Measurements from ENCODE around the gene MAP4K4.

The MAP4K4 gene

GRCh38 chr2:101790857-101791256 is 93.3 kb downstream of the MAP4K4 start:
- no peak for DNase-seq (ENCODE audit: low read depth)

- no peak for DNase-seq (ENCODE audit: low read depth)
Observed at GRCh38 chr2:101792208-101792607, 94.7 kb downstream of the MAP4K4 start.

- DNase-seq (ENCODE audit: low read depth): no peak
Observed at GRCh38 chr2:101793277-101793969, 95.9 kb downstream of the MAP4K4 start.

GRCh38 chr2:101794141-101794540 is 96.6 kb downstream of the MAP4K4 start:
- DNase-seq (ENCODE audit: low read depth): no peak

- no peak for DNase-seq (ENCODE audit: low read depth)
Observed at GRCh38 chr2:101795033-101795432, 97.5 kb downstream of the MAP4K4 start.

GRCh38 chr2:101796825-101797600 is 99.5 kb downstream of the MAP4K4 start:
- DNase-seq (ENCODE audit: low read depth): no peak

GRCh38 chr2:101801496-101801895 is 104.0 kb downstream of the MAP4K4 start:
- DNase-seq (ENCODE audit: low read depth): no peak

GRCh38 chr2:101802329-101802728 is 104.8 kb downstream of the MAP4K4 start:
- no peak for DNase-seq (ENCODE audit: low read depth)

GRCh38 chr2:101803128-101803527 is 105.6 kb downstream of the MAP4K4 start:
- DNase-seq (ENCODE audit: low read depth): no peak

- DNase-seq (ENCODE audit: low read depth): no peak
Observed at GRCh38 chr2:101803945-101804696, 106.6 kb downstream of the MAP4K4 start.

- no peak for DNase-seq (ENCODE audit: low read depth)
Observed at GRCh38 chr2:101805152-101806088, 107.9 kb downstream of the MAP4K4 start.

GRCh38 chr2:101806123-101806522 is 108.6 kb downstream of the MAP4K4 start:
- DNase-seq (ENCODE audit: low read depth): peak; percentile 17

- DNase-seq (ENCODE audit: low read depth): no peak
Observed at GRCh38 chr2:101806701-101807100, 109.2 kb downstream of the MAP4K4 start.

- DNase-seq (ENCODE audit: low read depth): no peak
Observed at GRCh38 chr2:101807242-101807641, 109.7 kb downstream of the MAP4K4 start.

- no peak for DNase-seq (ENCODE audit: low read depth)
Observed at GRCh38 chr2:101808006-101808562, 110.6 kb downstream of the MAP4K4 start.

- no peak for DNase-seq (ENCODE audit: low read depth)
Observed at GRCh38 chr2:101809698-101810097, 112.2 kb downstream of the MAP4K4 start.

- no peak for DNase-seq (ENCODE audit: low read depth)
Observed at GRCh38 chr2:101811226-101812015, 113.9 kb downstream of the MAP4K4 start.

GRCh38 chr2:101812226-101812625 is 114.7 kb downstream of the MAP4K4 start:
- no peak for DNase-seq (ENCODE audit: low read depth)

GRCh38 chr2:101814752-101815151 is 117.2 kb downstream of the MAP4K4 start:
- DNase-seq (ENCODE audit: low read depth): no peak

GRCh38 chr2:101815154-101815553 is 117.6 kb downstream of the MAP4K4 start:
- DNase-seq (ENCODE audit: low read depth): no peak

All from stimulated activated CD4-positive, alpha-beta T cell treated with anti-CD3 and anti-CD28 coated beads, Interleukin-2, amount 100 ng/mL, for 4 hours (primary cell).